Upper lobe of right lung (tissue), 1 donor: ENCODE data around the gene KIAA0825. TPM values are rescaled to one million over a fixed set of nuclear protein-coding genes. Genes with fewer than 3 reads are reported as not detected.

Experiments
- ATAC-seq: fragments of 200-7000 bp; cut with Tn5 transposase; one replicate; pipeline ENCODE4 v1.9.1; 2020; ENCODE audit warnings: mild to moderate bottlenecking, moderate library complexity
- DNase-seq: peaks from one replicate; pipeline ENCODE4 v3.0.0-alpha.2; 2020
- H3K27ac ChIP-seq: fragments of 200-600 bp; one replicate; pipeline ENCODE4 v1.8.0; 2022
- H3K27me3 ChIP-seq: fragments of 200-600 bp; one replicate; pipeline ENCODE4 v1.8.0; 2022; ENCODE audit warnings: mild to moderate bottlenecking
- H3K36me3 ChIP-seq: fragments of 200-600 bp; one replicate; pipeline ENCODE4 v1.8.0; 2022
- H3K4me1 ChIP-seq: fragments of 200-600 bp; one replicate; pipeline ENCODE4 v1.8.0; 2022
- H3K4me3 ChIP-seq: fragments of 200-600 bp; one replicate; pipeline ENCODE4 v1.8.0; 2022; ENCODE audit warnings: mild to moderate bottlenecking
- H3K9me3 ChIP-seq: fragments of 200-600 bp; one replicate; pipeline ENCODE4 v1.8.0; 2022
- CTCF ChIP-seq: fragments of 200-600 bp; IDR thresholded peaks from one replicate; pipeline ENCODE4 v1.8.0; 2022; ENCODE audit warnings: antibody characterized with exemption
- intact Hi-C: fragments of 100-400 bp; cut with DNase I; formaldehyde crosslinking; loops from one replicate; pipeline ENCODE4 v1.11.0; 2022
- total RNA-seq: library from RNA; stranded (reverse); fragmentation: NEBNext Ultra II Directional; extraction: Animal tissue kit (Norgen Biotek cat#: 25700); gene quantifications from one replicate; pipeline ENCODE4 v1.2.1, GENCODE V29; 2021
- donor health status: DM: no; HTN: yes; CAD: no; lungs with severe emphysema.

The KIAA0825 gene
- total RNA-seq, 1 donor from 2014 or later, result 4.4 TPM

GRCh38 chr5:94480486-94480885 lies 137.9 kb downstream of the KIAA0825 start:
- DNase-seq, result no peak
- Histone ChIP-seq H3K27ac (no peak overlapping the region), H3K4me1 (no peaks in the 10 kb centered on the region), H3K36me3 (no peaks in the 10 kb centered on the region), H3K9me3 (no peaks in the 10 kb centered on the region), H3K27me3 (no peaks in the 10 kb centered on the region), H3K4me3 (no peak overlapping the region)
- ATAC-seq, result no peak
- intact Hi-C loops, result no loop called here
- TF ChIP-seq CTCF, result no peak

GRCh38 chr5:94473936-94474335 lies 144.5 kb downstream of the KIAA0825 start:
- no peak for TF ChIP-seq CTCF
- H3K4me1 ChIP-seq, result no peaks in the 10 kb centered on the region
- DNase-seq (no peak), ATAC-seq (no peak)
- no peak overlapping the region for H3K4me3 ChIP-seq
- H3K27ac ChIP-seq, result no peak overlapping the region
- no peaks in the 10 kb centered on the region for H3K9me3 ChIP-seq
- no peaks in the 10 kb centered on the region for H3K36me3 ChIP-seq
- intact Hi-C loops, result no loop called here
- H3K27me3 ChIP-seq, result no peaks in the 10 kb centered on the region

GRCh38 chr5:94471521-94471920 lies 146.9 kb downstream of the KIAA0825 start:
- Histone ChIP-seq H3K4me1 (no peaks in the 10 kb centered on the region), H3K36me3 (no peaks in the 10 kb centered on the region), H3K4me3 (no peak overlapping the region), H3K27ac (no peak overlapping the region), H3K27me3 (no peaks in the 10 kb centered on the region), H3K9me3 (no peaks in the 10 kb centered on the region)
- intact Hi-C loops, result no loop called here
- ATAC-seq (no peak), DNase-seq (no peak)
- TF ChIP-seq CTCF, result no peak

- intact Hi-C loops, result no loop called here
- ATAC-seq, result no peak
- TF ChIP-seq CTCF, result no peak
Observed at GRCh38 chr5:94470802-94471201, 147.6 kb downstream of the KIAA0825 start.

GRCh38 chr5:94469894-94470329 lies 148.5 kb downstream of the KIAA0825 start:
- H3K4me1 ChIP-seq, result no peaks in the 10 kb centered on the region
- TF ChIP-seq CTCF, result no peak
- H3K36me3 ChIP-seq, result no peaks in the 10 kb centered on the region
- ATAC-seq (no peak), DNase-seq (no peak)
- no peaks in the 10 kb centered on the region for H3K27me3 ChIP-seq
- no peaks in the 10 kb centered on the region for H3K9me3 ChIP-seq
- H3K4me3 ChIP-seq, result no peak overlapping the region
- no peak overlapping the region for H3K27ac ChIP-seq
- intact Hi-C loops, result no loop called here

More at GRCh38 chr5:94470802-94471201, 147.6 kb downstream of the KIAA0825 start:
- Histone ChIP-seq H3K36me3 (no peaks in the 10 kb centered on the region), H3K4me3 (no peak overlapping the region), H3K4me1 (no peaks in the 10 kb centered on the region), H3K27me3 (no peaks in the 10 kb centered on the region), H3K27ac (no peak overlapping the region), H3K9me3 (no peaks in the 10 kb centered on the region)
- no peak for DNase-seq
